ENCODE results near the gene ZDHHC20. TPM values are rescaled to one million over a fixed set of nuclear protein-coding genes. Genes with fewer than 3 reads are reported as not detected.
A peak's percentile ranks its signal among the peaks of the same experiment; 100 is the strongest.

The ZDHHC20 gene
- total RNA-seq, 1 donor from 2014 or later = 18.5 TPM

DNA sequence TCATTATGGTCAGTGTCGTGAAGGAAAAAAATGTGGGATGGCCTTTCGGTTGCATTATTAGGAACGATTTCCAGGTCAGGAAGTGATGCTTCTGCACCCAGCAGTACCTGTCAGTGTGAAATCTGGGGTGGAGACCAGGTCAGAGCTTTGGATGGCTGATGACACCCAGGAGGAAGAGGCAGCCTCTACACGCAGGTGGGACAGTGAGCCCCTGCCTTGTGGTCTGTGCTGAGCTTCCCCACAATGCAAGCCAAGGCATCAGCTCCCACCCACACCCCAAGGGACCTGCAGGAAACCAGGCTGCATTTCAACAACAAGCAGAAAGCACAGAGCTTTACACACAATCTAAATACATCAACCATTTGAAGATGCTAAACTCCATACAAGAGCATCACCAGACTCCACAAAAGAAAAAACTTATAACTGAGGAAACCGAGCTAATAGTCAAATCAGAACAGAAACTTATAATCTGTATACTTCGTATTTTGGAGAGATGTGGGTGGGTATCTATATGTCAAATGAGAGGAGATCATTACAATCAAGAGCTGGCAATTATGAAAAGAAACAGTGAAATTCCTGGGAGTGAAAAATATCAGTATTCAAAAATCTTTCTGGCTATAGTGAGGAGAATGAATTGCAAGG is 130.1 kb downstream of the ZDHHC20 start:
- ATAC-seq (no peak), DNase-seq (ENCODE audit: low spot score) (no peak)

DNA sequence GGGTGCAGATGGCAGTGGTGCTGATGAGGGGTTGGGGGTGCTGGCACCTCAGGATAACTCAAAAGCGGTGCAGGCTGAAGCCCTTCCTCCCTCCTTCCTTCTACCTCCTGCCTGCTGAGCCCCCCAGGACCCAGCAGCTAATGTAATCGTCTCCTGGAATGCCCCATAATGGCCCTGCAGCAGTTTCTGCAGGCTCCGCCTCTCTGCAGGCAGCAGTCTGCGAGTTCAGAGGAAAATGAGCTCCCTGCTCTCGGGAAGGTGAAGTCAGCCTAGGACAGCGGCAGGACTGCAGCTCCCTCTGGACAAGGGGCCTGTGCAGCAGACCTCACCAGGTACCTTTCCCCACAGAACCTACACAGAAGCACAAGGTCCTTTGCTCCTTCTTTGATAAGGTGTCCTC is 130.9 kb downstream of the ZDHHC20 start:
- ATAC-seq (no peak), DNase-seq (ENCODE audit: low spot score) (no peak)

DNA sequence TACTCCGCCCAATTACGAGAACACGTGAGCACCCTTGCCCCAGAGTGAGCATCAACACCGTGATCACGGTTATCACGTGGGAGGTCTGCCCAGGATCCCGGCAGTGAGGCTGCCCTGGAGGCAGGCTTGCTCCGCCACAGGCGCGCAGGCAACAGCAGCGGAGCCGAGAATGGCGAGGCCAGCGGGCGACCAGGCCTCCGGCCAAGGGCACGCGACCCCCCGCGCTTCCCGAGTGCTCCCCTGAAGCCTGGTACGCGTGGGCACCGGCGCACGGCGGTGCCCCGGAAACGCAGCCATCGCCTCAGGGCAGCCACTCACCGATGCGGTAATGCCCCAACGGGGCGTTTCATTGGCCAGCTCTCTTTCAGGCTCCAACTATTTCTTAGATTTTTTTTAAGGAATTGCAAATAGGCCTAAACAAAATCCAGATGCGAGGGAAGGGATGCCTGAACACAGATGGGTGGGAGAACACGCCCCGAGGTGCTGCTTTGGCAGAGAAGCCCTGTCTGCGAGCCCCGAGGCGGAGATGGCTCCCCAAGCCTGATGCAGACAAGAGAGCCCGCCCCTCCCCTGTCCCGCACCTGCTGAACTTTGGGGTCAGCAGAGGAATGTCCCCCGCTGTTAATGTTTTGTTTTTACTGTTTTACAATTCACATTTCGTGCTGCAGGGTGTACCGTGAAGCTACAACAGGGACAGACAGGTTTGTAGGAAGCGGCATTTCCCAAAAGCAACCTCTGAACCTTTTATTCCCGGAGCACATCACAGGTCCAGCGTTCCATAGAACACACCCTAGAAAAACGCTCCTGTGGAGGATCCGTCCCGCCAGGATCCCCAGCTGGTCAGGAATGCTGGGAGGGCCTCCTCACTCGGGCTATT is 132.7 kb downstream of the ZDHHC20 start:
- ATAC-seq = peak; percentile 66
- DNase-seq (ENCODE audit: low spot score) = no peak

DNA sequence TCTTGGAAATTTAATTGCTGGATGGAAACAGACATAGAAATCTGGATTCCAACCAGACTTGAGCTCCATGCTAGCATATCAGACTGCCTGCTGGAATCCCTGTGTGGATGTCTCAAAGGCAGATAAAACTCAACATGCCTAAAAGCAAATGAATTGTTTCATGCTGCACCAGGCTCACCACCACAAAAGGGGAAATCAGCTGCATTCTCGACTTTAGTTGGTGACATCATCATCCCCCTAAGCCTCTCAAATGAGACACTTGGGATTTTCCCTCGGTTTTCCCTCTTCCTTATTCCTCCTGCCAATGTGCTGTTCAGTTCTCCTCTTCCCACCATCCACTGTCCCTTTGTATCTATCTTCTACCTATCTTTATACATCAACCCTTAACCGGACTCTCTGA is 134.3 kb downstream of the ZDHHC20 start:
- DNase-seq (ENCODE audit: low spot score) = no peak
- ATAC-seq = no peak

DNA sequence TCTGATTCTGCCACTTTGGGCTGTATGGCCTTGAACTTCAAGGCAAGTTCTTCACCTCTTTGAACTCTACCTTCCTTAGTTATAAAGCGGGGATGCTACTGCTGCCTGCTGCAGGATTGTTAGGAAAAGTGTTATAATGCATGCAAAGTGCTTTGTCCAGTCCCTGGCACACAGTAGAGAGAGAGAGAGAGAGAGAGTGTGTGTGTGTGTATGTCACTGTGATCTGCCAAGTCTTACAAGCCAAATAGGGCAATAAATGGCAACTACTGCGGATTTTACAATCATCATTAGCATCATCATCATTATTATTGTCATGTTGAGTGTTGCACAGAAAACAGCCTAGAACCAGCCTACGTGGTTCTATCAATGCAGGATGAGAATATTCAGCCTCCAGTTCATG is 136.1 kb downstream of the ZDHHC20 start:
- ATAC-seq = no peak

More for the DNA sequence above, 136.1 kb downstream of the ZDHHC20 start:
- no peak for DNase-seq (ENCODE audit: low spot score)

Other genes starting within 250 kb of the ZDHHC20 start
- gene MICU2, start 144.9 kb upstream of the ZDHHC20 start, total RNA-seq = 13.2 TPM
- not detected for gene FGF9, start 211.8 kb upstream of the ZDHHC20 start, total RNA-seq

Measured in left lobe of liver (tissue), 2 donors.